NCI-H2227 treated with DMSO at 0.1 percent for 48 hours (cell line): ENCODE results near the gene ALAS1.

Experiments
- DNase-seq: peaks from one replicate; lab custom pipeline; 2025; lab: John Stamatoyannopoulos, UW

ALAS1 gene

DNA sequence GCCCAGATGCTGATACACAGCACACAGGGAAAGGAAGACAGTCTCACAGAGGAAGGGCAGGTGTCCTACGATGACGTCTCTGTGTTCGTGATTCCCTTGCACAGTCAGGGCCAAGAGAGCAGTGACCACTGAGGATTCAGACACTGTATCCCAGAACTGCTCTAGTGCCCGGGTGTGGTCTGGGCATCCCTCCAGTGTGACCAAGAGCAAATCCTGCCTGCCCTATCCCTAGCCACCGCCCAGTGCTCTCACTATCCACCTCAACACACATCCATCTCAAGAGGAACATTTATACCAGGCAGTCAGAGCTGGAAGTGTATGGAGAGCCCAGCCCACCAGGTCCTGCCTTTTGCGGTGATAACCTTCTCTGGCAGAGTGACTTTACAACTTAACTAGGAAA is 51.7 kb downstream of the ALAS1 start:
- DNase-seq, result no peak

DNA sequence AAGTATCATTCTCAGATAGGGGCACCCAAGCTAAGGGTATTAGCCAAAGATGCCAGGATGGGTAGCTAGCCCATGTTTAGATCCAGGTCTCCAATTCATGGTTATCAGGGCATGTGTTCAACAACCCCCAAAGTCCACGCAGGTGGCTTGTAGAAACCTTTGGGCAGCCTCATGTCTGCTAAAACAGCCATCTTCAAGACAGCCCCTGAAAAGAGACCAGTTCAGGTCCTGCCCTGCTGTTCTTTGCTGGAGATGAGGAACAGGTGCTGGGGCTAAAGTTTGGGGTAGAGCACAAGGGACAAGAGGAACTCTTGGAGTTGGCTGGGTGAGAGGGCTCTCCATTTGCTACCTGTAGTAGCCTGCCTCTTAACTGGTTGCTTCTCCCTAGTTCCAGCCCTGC is 52.2 kb downstream of the ALAS1 start:
- no peak for DNase-seq

DNA sequence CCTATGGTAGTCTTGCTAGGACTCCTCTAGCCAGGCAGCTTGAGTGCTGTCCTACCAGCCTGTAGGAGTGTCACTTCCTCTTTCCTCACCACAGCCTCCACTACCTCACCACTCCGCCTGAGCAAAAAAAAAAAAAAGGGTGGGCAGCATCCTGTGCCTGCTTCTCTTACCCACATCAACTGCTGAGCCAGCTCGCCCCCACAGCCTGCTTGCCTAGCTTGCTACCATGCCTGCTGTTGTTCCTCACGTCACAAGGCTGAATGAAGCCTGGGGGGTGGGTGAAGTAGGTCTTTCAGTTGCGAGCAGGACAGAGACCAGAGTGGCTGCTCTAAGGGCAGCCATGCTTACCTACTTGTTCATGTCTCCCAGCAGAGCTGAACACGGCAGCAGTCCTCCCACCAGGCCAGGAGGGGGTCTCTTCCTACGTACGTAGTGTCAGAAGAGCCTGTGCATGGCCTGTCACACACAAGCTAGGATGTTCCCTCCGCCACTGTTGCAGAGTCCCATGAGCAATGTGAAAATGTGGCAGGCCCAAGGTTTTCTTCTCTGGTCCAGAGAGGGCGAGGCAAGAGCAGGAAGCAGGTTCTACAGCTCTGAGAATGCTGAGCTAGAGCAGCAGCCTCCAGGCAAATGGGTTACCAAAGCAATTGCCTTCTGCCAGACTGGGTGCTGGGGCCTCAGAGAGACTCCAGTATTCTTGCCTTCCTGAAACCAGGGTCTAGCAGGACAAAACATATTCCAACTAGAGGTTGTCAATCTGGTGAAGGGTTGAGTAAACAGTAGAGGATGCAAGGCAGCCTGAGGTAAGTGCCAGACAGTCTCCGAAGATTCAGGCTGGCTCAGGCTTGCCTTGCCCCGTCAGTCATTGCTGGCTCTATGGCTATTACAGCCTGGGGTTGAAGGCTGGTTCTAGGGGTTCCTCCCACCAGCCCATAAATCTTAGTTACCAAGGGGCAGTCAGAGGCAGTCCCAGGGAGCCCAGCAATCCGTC is 55.6 kb downstream of the ALAS1 start:
- no peak for DNase-seq

DNA sequence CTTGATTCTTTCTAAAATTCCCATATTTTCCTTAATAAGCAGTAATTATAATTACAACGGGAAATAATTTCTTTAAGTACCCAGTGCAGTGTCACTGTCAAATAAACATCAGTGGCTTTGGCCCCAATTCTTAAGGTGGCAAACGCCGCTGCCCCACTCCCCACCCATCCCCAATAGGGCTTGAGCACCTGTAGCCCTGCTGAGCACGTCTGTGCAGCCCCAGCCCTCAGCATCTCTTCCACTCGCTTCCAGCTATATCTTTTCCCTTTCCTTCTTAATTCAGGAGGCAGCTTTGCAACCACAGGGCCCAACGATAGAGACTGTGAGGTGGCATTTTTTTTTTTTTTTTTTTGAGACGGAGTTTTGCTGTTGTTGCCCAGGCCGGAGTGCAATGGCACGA is 56.6 kb downstream of the ALAS1 start:
- no peak for DNase-seq

DNA sequence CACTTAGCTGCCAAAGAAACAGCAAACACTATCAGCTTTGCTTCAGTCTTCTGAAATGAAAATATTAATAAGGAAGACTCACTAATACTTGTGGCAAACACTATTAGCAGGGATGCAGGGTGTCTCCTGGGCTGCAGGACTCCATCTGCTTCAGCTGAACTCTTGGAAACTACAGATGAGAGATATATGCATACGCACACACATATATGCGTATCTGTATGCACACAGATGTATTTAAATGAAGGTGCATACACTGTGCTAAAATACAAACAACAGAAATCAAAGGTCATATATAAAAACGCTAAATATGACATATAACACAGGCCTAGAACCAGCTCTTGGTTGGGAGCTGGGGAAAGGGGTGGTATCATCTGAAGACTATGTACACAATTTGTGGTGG is 58.2 kb downstream of the ALAS1 start:
- no peak for DNase-seq

DNA sequence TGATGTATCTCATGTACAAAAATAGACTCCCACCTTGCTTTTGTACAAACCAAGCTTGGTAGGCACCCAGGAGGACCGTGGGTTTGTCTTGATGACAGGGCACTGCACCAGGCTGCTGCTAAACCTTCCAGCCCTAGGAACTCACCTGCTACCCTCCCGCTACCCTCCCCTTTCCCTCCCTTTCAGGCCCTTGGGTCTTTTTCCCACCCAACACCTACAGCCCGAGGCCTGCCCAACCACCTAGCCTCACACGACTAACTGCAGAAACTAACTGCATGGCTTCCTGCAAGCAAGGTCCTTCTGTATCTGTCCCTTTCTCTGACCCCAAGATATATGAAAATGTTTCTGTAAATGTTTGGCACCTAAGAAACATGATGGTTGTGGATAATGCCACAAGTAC is 58.7 kb downstream of the ALAS1 start:
- DNase-seq, result no peak

DNA sequence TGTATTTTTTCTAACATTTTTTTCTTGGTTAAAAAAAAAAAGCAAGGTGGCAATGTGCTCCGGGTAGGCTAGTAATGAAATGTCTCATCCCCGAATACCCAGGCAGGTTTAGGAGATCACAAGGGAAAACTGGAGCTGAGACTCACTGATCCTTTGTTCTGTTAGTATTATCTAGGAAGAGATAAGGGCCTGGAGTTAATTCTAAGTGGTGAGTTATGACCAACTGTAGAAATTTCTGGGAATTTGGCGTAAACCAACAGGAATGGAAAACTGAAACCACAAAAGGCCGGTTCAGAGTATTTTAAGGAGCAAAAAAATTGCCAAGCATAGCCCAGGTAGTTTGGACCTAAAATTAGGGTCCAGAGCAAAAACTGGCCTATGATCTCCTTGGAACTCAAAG is 60.0 kb downstream of the ALAS1 start:
- no peak for DNase-seq

DNA sequence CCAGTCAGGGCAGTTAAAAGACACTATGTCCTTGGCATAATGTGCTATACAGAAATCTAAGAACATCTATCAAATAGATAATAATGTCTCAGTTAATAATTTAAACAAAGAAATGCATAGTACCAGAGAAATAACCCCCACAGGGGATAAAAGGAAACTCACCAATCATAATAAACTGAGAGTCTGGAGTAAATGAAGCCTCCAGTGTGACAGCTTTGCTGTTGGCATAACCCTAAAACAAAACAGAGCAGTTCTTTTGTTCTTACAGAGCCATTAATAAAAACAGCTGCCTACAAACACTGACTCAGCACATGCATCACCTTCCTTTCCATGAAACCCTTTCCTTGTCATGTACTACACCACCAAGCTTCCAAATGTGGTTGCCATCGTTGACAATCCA is 61.1 kb downstream of the ALAS1 start:
- DNase-seq, result no peak

DNA sequence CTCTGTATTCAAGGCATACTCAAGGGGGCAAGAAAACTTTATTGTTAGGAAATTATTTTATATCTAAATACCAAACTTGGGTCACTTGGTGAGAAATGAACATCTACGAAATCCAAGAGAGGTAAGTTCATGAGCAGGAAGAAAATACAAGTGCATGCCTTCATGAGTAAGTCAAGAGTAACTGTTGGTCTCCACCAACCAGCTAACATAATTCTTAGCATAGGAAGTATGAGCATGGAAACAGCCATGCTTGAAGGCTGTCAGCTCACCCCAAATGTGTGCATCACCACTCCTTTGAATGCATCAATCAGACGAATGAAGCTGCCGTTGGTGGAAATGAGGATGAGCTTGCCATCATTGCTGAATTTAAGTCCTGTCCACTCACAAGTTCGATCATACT is 61.5 kb downstream of the ALAS1 start:
- no peak for DNase-seq

DNA sequence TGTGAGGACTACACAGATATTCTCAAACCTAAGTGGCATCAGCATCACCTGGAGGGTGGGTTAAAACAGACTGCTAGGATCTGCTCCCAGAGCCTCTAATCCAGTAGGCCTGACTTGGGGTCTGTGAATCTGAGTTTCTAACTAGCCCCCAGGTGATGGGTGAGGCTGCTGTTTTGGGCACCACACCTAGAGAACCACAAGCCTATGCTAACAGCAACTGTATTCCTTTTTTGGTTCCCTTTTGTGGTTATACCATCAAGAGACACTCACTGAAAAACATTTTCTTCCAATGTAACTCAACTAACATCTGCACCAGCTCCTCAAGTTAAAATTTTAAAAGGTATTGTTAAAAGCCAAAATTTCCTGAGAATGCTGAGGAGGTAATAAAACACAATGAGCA is 64.5 kb downstream of the ALAS1 start:
- no peak for DNase-seq
